Endothelial cell of umbilical vein (primary cell): ENCODE results near the gene DPP10. TPM values are rescaled to one million over a fixed set of nuclear protein-coding genes. Genes with fewer than 3 reads are reported as not detected.

ENCODE experiments used
- BruUV-seq: library from RNA; stranded (reverse); fragments of 400-500 nt; replicated peaks from 2 replicates; lab custom pipeline; 2021; lab: Mats Ljungman, UMichigan
- CTCF ChIA-PET: fragments of 300-600, 350-600 bp; sonication (Branson Sonifier 250); formaldehyde crosslinking; loops from one replicate; lab custom pipeline; 2021; ENCODE audit warnings: antibody characterized with exemption, inconsistent platforms; lab: Charles Lee
- POLR2A ChIA-PET: fragments of 300-600, 350-600 bp; sonication (Branson Sonifier 250); formaldehyde crosslinking; loops from one replicate; lab custom pipeline; 2021; ENCODE audit warnings: antibody characterized with exemption, inconsistent platforms; lab: Charles Lee
- DNase-seq: peaks from one replicate; pipeline ENCODE4 v3.0.0-alpha.2; 2011; ENCODE audit warnings: low read depth, low spot score
- FAIRE-seq: peaks from 2 replicates; lab custom pipeline; 2011; peaks lifted over from hg19 to GRCh38; lab: Jason Lieb, UNC
- H2AFZ ChIP-seq: 2 replicates; pipeline ENCODE4 v1.6.0; 2012; ENCODE audit warnings: low read depth, low read length, control low read depth, inconsistent platforms
- H3K27ac ChIP-seq: 2 replicates; pipeline ENCODE4 v1.5.1; 2011; ENCODE audit warnings: low read depth, mild to moderate bottlenecking, control low read depth, low read length, moderate library complexity; ENCODE audit not compliant: insufficient read depth
- H3K27me3 ChIP-seq, 2 experiments: 2 replicates each; pipeline versions ENCODE4 v1.6.0 to v1.6.1; 2011; ENCODE audit warnings: low read length in 2 of 2, mixed read lengths in 1 of 2; ENCODE audit not compliant: control insufficient read depth in 2 of 2, insufficient read depth in 2 of 2
- H3K36me3 ChIP-seq, 2 experiments: 2 replicates in 1 of 2; 3 replicates in 1 of 2; pipeline ENCODE4 v1.5.1; 2011; ENCODE audit warnings: low read length in 2 of 2, mild to moderate bottlenecking in 1 of 2, moderate library complexity in 1 of 2; ENCODE audit not compliant: control insufficient read depth in 2 of 2, insufficient read depth in 2 of 2; ENCODE audit errors: extremely low read depth in 1 of 2
- H3K4me1 ChIP-seq: 3 replicates; pipeline ENCODE4 v1.5.1; 2011; ENCODE audit warnings: mild to moderate bottlenecking, low read length; ENCODE audit not compliant: control insufficient read depth, insufficient read depth; ENCODE audit errors: extremely low read depth
- H3K4me2 ChIP-seq: 2 replicates; pipeline ENCODE4 v1.6.1; 2011; ENCODE audit warnings: low read length, control low read depth, mixed read lengths; ENCODE audit not compliant: insufficient read depth
- H3K4me3 ChIP-seq, 3 experiments: fragments of 200-600 bp in 1 of 3; sonication (generic), shearing (Covaris generic) in 1 of 3; replicated peaks in 1 of 3; 2 replicates each; pipeline ENCODE4 v1.5.1; 2011 to 2016; ENCODE audit warnings: control low read depth in 3 of 3, low read length in 3 of 3, mild to moderate bottlenecking in 2 of 3, inconsistent platforms in 1 of 3, low read depth in 1 of 3, moderate library complexity in 1 of 3; ENCODE audit not compliant: insufficient read depth in 1 of 3
- H3K79me2 ChIP-seq: 2 replicates; pipeline ENCODE4 v1.6.0; 2012; ENCODE audit warnings: low read length, inconsistent platforms; ENCODE audit not compliant: control insufficient read depth, insufficient read depth
- H3K9ac ChIP-seq: replicated peaks from 2 replicates; pipeline ENCODE3; 2011; ENCODE audit warnings: low read length, control low read depth; ENCODE audit not compliant: insufficient read depth; ENCODE audit errors: extremely low read depth
- H3K9me1 ChIP-seq: replicated peaks from 3 replicates; pipeline ENCODE4 v1.6.0; 2011; ENCODE audit warnings: mild to moderate bottlenecking, low read length; ENCODE audit not compliant: control insufficient read depth, insufficient read depth; ENCODE audit errors: extremely low read depth
- H3K9me3 ChIP-seq: replicated peaks from 2 replicates; pipeline ENCODE4 v1.5.1; 2012; ENCODE audit warnings: low read length, inconsistent platforms; ENCODE audit not compliant: control insufficient read depth, insufficient read depth
- H4K20me1 ChIP-seq: replicated peaks from 2 replicates; pipeline ENCODE3; 2011; ENCODE audit warnings: mild to moderate bottlenecking, low read length; ENCODE audit not compliant: control insufficient read depth, insufficient read depth; ENCODE audit errors: extremely low read depth
- EZH2 ChIP-seq: IDR thresholded peaks from 2 replicates; pipeline ENCODE4 v1.6.1; 2012; ENCODE audit warnings: borderline replicate concordance, low read depth, mild to moderate bottlenecking, moderate library complexity, low read length, inconsistent platforms; ENCODE audit not compliant: severe bottlenecking
- FOS ChIP-seq: IDR thresholded peaks from 2 replicates; pipeline ENCODE4 v1.6.1; 2011; ENCODE audit warnings: mild to moderate bottlenecking, low read length, moderate library complexity, borderline replicate concordance; ENCODE audit not compliant: insufficient read depth
- GATA2 ChIP-seq: IDR thresholded peaks from 2 replicates; pipeline ENCODE4 v1.7.0; 2011; ENCODE audit warnings: low read depth, mild to moderate bottlenecking, moderate library complexity, mixed read lengths, low read length; ENCODE audit not compliant: insufficient read length, insufficient read depth
- JUN ChIP-seq: IDR thresholded peaks from 2 replicates; pipeline ENCODE4 v1.6.1; 2011; ENCODE audit warnings: borderline replicate concordance, low read depth; ENCODE audit not compliant: insufficient read length, insufficient read depth
- MYC ChIP-seq: IDR thresholded peaks from one replicate; pipeline ENCODE4 v1.6.1; 2011; ENCODE audit warnings: mild to moderate bottlenecking, low read depth, low read length
- POLR2A ChIP-seq: IDR thresholded peaks from 2 replicates; pipeline ENCODE4 v1.6.1; 2012; ENCODE audit warnings: low read depth, mild to moderate bottlenecking, control low read depth, low read length
- POLR2AphosphoS5 ChIP-seq: IDR thresholded peaks from 2 replicates; pipeline ENCODE4 v1.6.1; 2012; ENCODE audit warnings: low read depth, mild to moderate bottlenecking, control low read depth, low read length, moderate library complexity; ENCODE audit not compliant: insufficient read depth
- dilution Hi-C: fragments of 300-500 bp; cut with MboI; formaldehyde crosslinking; loops from one replicate; pipeline ENCODE4 v1.15.0; 2019; ENCODE audit warnings: low sequenced_read_pairs; ENCODE audit not compliant: extremely low pct_ligation_motif_present
- intact Hi-C: fragments of 100-400 bp; cut with micrococcal nuclease; formaldehyde crosslinking; loops from one replicate; pipeline ENCODE4 v1.10.0; 2022
- polyA plus RNA-seq, 4 experiments: library from polyadenylated mRNA; depleted of rRNA in 3 of 4; stranded (reverse) in 3 of 4; unstranded in 1 of 4; fragments of >200 nt; gene quantifications; 2 replicates each; pipeline versions ENCODE4 v1.2.1 to v1.2.3, GENCODE V29; 2011 to 2012; ENCODE audit warnings: missing spikeins in 1 of 4
- total RNA-seq: library from RNA; stranded (reverse); gene quantifications from 2 replicates; pipeline ENCODE4 v1.2.3, GENCODE V29; 2021
- TF ChIP-seq, protein P1 (sequence below), 2 donors: IDR thresholded peaks; 1 replicate in 1 of 2; 2 replicates in 1 of 2; pipeline ENCODE4 v1.5.1; 2011; ENCODE audit warnings: low read length in 2 of 2, mild to moderate bottlenecking in 2 of 2, moderate library complexity in 2 of 2, control low read depth in 1 of 2, inconsistent platforms in 1 of 2, low read depth in 1 of 2; ENCODE audit not compliant: insufficient read depth in 1 of 2; ENCODE audit errors: extremely low read depth in 1 of 2
- TF ChIP-seq, protein P2 (sequence below): IDR thresholded peaks from 2 replicates; pipeline ENCODE4 v1.6.1; 2011; ENCODE audit not compliant: insufficient read depth, insufficient read length

DPP10 gene
- total and polyA plus RNA-seq, 2 donors (not counting 3 experiments of a cell fraction or from before 2014, with no cell fraction given): not detected

DNA sequence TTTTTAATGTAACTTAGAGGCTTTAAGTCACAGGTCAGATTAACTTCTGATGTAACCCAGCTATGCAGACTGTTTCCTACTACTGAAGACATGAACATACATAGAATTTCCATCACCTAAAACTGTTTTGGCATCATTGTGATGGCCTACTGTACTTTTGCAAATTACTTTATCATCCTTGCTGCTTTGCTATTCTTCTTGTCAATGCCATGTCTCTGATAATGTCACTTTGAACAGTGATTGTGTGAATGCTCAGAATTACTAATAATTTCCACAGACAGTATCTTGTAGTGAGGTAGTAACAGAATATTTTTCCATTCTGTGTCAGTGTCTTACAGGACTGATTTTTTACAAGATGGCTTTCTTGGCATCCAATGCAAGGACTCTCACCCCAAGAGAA is 663.5 kb downstream of the DPP10 start:
- no peak overlapping the region for H3K27ac ChIP-seq
- TF ChIP-seq MYC (no peak), POLR2AphosphoS5 (no peak), POLR2A (no peak), FOS (no peak), JUN (no peak), GATA2 (no peak), EZH2 (no peak)
- TF ChIP-seq, protein P1, sequence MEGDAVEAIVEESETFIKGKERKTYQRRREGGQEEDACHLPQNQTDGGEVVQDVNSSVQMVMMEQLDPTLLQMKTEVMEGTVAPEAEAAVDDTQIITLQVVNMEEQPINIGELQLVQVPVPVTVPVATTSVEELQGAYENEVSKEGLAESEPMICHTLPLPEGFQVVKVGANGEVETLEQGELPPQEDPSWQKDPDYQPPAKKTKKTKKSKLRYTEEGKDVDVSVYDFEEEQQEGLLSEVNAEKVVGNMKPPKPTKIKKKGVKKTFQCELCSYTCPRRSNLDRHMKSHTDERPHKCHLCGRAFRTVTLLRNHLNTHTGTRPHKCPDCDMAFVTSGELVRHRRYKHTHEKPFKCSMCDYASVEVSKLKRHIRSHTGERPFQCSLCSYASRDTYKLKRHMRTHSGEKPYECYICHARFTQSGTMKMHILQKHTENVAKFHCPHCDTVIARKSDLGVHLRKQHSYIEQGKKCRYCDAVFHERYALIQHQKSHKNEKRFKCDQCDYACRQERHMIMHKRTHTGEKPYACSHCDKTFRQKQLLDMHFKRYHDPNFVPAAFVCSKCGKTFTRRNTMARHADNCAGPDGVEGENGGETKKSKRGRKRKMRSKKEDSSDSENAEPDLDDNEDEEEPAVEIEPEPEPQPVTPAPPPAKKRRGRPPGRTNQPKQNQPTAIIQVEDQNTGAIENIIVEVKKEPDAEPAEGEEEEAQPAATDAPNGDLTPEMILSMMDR (IDR thresholded peaks at IDR 0.05; ENCODE audit: extremely low read depth in 1 of 2, insufficient read depth in 1 of 2, low read depth in 1 of 2, low read length in 2 of 2): no peak
- TF ChIP-seq, protein P2, sequence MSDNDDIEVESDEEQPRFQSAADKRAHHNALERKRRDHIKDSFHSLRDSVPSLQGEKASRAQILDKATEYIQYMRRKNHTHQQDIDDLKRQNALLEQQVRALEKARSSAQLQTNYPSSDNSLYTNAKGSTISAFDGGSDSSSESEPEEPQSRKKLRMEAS: no peak
- no peak overlapping the region for H3K4me3 ChIP-seq
- H3K9me1 ChIP-seq: no peaks in the 10 kb centered on the region
- BruUV-seq: no TSS peak
- H3K36me3 ChIP-seq: no peaks in the 10 kb centered on the region
- H3K9ac ChIP-seq: no peak overlapping the region
- H3K9me3 ChIP-seq: peaks cover 4% of the 10 kb centered on the region
- FAIRE-seq: no peak
- intact Hi-C loops: no loop called here
- H3K79me2 ChIP-seq: no peaks in the 10 kb centered on the region
- H3K27me3 ChIP-seq: no peaks in the 10 kb centered on the region
- no peak overlapping the region for H3K4me2 ChIP-seq
- POLR2A ChIA-PET: no interaction called here
- no peak for DNase-seq
- no peak overlapping the region for H2AFZ ChIP-seq
- H3K4me1 ChIP-seq: no peaks in the 10 kb centered on the region
- CTCF ChIA-PET: no interaction called here
- dilution Hi-C loops: no loop called here
- H4K20me1 ChIP-seq: no peaks in the 10 kb centered on the region
